Ureter (tissue), 1 donor: ENCODE data around the gene PBLD. TPM values are rescaled to one million over a fixed set of nuclear protein-coding genes. Genes with fewer than 3 reads are reported as not detected.
"Not testable (repeated sequence)": the region's sequence is repeated elsewhere in the genome, so short reads cannot be mapped to it uniquely, and the experiment has no call there.

Experiments
- DNase-seq: peaks from one replicate; pipeline ENCODE4 v3.0.0-alpha.2; 2020; ENCODE audit warnings: low spot score
- total RNA-seq: library from RNA; stranded (reverse); gene quantifications from one replicate; pipeline ENCODE4 v1.2.4, GENCODE V29; 2023
- donor health status: DM: yes; HTN: yes; CAD: no.

The PBLD gene
- total RNA-seq, 1 donor from 2014 or later: 13.9 TPM

DNA sequence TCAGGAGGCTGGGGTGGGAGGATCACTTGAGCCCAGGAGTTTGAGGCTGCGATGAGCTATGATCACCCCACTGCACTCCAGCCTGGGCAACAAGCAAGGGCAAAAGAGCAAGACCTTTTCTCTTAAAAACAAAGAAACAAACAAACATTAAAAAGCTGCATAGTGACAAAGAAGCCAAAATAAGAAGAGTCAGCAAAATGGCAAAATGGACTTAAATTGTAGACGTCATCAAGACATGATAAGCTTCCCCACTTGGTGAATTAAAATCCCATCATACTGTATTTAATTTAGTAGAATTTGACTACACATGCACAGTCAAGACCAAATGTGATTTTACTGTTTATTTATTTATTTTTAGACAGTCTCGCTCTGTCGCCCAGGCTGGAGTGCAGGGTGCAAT, 52.0 kb downstream of the PBLD start:
- DNase-seq: no peak

DNA sequence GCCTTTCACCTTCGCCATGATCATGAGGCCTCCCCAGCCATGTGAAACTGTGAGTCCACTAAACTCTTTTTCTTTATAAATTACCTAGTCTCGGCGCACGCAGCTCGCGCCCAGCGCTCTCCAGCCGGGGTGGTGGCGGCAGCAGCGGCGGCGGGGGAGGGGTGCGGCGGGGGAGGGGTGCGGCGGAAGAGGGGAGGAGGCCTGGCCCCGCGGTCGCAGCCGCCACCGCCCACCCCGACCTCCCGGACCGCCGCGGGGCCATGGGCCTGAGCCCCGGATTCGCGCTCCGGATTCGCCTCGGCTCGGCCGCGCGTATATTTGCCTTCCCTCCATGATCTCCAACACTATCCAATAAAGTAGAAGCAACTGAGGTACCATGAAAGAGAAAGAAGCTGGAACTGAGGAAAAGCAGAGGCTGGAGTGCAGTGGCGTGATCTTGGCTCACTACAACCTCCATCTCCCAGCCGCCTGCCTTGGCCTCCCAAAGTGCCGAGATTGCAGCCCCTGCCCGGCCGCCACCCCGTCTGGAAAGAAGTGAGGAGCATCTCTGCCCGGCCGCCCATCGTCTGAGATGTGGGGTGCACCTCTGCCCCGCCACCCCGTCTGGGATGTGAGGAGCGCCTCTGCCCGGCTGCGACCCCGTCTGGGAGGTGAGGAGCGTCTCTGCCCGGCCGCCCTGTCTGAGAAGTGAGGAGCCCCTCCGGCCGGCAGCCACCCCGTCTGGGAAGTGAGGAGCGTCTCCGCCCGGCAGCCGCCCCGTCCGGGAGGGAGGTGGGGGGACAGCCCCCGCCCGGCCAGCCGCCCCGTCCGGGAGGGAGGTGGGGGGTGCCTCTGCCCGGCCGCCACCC, 53.6 kb downstream of the PBLD start:
- not testable (repeated sequence) for DNase-seq

DNA sequence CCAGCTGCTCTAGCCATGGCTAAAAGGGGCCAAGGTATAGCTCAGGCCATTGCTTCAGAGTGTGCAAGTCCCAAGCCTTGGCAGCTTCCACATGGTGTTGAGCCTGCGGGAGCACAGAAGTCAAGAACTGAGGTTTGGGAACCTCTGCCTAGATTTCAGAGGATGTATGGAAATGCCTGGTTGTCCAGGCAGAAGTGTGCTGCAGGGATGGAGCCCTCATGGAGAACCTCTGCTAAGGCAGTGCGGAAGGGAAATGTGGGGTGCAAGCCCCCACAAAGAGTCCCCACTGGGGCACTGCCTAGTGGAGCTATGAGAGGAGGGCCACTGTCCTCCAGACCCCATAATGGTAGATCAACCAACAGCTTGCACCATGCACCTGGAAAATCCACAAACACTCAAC, 54.9 kb downstream of the PBLD start:
- DNase-seq: not testable (repeated sequence)

DNA sequence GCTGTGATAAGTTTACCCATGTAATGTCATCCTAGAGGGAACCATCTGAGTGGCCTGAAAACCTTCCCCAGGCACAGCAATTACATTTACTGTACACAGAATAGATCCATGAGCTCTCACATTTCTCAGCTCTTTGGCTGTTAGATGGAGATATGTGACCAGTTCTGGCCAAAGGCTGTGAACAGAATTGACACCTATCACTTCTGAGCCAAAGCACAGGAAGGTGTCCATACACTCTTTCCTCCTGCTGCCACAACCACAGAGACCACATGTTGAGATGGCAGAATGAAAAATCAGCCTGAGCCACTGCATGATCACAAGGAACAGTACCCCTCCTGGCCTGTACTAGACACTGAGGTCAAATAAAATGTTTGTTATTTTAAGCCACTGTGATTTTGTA, 56.5 kb downstream of the PBLD start:
- DNase-seq: no peak

DNA sequence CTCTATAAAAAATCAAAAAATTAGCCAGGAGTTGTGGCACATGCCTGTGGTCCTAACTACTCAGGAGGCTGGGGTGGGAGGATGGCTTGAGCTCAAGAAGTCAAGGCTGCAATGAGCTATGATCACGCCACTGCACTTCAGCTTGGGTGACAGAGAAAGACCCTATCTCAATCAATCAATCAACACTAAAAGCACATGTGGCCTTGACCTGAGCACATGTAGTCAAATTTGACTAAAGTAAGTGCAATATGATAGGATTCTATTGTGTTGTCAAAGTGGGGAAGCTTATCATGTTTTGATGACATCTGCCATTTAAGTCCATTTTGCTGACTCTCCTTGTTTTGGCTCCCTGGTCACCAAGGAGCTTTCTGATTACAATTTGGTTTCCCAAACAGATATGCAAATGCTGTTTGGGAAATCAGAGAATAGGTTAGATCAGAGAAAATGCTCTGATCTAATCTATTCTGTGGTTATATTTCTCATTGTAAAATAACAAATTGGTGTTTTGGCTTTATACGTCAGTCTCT, 57.1 kb downstream of the PBLD start:
- DNase-seq: no peak

DNA sequence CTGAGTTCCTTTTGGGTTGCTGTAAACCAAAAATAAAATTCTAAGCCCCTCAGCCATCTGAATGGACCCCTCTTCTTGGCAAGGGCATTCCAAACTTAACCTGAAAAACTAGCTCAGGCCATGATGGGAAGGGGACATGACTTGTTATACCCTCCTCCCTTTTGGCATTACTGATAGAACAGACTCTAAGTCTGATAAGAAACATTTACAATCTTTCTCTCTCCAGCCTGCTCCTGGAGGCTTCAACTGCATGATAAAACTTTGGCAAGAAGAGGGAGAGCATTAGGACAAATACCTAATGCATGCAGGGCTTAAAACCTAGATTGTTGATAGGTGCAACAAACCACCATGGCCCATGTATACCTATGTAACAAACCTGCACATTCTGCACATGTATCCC, 59.9 kb downstream of the PBLD start:
- DNase-seq: no peak

GRCh38 chr10:68271196-68271882, 61.4 kb downstream of the PBLD start:
- no peak for DNase-seq

GRCh38 chr10:68269562-68270290, 63.0 kb downstream of the PBLD start:
- DNase-seq: no peak

- DNase-seq: no peak
Observed at GRCh38 chr10:68261132-68261856, 71.4 kb downstream of the PBLD start.

DNA sequence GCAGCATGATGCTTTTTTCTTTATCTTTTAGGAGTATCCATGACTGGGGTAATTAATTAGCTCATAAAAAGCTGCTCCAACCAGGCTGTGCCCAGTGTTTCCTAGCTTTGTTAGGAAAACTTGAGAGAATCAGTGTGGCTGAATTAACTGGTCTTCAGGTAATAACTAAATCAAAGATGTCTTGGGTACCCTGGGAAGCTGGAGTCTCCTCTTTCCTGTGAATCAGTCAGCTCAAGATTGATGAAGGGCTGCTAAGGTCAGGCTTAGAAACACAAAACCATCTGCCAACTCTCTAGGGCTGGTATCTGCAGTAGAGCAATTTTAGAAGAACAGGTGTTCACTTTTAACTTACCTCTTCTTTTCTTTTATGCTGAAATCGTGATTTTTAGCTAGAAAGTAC, 79.4 kb downstream of the PBLD start:
- no peak for DNase-seq

DNA sequence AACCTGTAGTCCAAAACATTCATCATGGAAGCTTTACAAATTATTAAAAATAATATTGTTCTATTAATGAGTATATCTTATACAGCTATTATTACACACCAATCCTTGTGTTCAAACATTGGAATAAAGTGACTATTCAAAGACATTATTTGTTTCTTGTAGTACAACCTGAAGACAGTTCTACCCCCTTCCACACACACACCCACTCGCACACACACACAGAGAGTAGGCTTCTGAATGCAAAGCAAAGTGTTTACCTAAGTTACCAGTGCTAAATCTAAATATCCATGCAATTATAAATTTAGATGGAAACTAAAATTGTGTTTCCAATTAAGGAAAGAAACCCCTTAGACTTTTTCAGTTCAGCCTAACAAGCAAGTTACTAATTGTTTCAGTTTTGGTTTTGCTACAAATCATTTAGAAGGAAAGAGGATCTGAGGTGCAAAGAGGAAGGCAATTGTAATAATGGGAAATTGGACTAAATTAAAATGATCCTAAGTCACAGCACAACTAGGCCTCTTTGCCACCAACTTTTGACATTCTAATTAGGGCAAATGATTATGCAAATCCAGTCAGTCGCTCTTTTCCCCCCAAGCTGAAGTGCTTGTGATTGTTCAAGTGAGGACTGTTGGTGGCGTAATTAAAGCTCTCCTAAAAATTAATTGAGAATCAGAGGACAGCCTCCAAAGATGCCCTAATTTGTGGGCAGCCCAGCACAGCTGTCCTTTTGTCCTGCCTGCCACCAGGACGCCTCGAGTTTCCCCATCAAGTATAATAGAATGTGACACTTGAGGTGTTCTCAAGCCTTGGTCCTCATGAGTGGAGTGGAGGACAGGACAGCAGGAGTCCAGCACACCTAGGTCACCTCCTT, 80.9 kb downstream of the PBLD start:
- DNase-seq: no peak

- DNase-seq: no peak
Observed at GRCh38 chr10:68251151-68251550, 81.6 kb downstream of the PBLD start.

DNA sequence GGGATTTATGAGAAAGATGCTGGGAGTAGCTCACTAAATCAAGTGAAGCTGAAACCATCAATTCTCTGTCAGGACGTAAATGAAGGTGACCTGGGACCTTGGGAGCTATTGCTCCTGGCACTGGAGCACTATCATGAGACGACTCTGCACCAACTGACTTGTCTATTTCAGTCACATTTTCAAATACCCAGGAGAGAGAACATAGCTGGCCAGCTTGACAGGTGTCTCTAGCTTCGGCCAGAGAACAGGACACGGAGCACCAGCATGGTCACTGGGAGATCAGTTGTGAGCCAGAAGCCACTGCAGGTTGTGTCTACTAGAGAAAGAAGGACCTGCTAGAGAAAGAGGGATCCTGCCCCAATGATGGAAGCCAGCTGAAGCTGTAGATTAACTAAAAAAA, 83.4 kb downstream of the PBLD start:
- DNase-seq: no peak

GRCh38 chr10:68247931-68248330, 84.8 kb downstream of the PBLD start:
- no peak for DNase-seq

DNA sequence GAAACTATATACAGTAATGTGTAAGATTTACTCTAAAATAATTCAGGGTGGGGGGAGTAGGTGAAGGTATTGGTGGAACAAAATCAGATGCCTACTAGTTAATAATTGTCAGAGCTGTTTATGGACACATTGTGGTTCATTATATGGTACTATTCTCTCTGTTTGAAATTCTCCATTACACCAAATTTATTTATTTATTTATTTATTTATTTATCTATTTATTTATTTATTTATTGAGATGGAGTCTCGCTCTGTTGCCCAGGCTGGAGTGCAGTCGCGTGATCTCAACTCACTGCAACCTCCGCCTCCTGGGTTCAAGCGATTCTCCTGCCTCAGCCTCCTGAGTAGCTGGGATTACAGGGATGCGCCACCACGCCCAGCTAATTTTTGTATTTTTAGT, 86.3 kb downstream of the PBLD start:
- DNase-seq: not testable (repeated sequence)

GRCh38 chr10:68242051-68242450, 90.7 kb downstream of the PBLD start:
- no peak for DNase-seq

DNA sequence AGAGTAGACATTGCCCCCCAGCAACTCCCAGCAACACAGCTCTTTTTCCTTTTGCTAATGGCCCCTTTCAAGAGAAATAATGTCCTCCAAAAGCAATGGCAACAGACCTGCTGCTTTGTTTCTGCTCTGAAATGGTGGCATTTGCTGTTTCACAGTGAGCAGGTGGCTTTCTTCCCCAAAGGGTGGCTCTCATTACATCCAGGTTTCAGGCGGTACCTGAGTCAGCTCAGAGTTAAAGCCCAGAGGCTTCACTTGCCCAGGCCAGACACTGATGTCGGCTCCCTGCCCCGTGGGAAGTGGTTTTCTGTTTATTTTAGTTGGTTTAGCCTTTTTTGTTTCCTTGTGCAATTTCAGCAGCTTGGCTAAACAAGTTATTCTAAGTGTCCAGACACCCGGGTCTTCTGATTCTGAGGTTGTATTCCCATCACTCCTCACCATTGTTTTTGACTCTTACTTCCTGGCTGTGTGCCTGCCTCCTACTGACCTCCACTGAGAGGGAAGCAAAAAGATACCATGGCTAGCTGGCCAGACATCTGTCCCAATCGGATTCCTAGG, 93.1 kb downstream of the PBLD start:
- no peak for DNase-seq

DNA sequence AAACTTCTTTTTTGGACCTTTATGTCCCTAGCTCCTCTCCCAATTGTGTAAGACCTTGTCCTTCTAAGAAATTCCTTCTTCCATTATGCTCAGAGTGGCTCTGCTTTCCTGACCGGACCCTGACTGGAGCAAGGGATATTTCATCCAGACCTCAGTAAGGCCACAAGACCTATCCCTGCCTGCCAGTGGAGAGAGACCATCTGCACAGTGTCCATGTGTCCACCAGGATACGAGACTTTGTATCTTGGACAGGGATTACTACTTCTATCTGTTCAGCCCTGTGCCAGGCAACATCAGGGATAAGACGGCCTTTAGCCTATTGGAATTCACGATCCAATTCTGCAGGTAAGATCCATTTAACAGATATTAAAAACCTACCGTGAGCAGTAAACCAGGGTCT, 93.7 kb downstream of the PBLD start:
- DNase-seq: no peak

GRCh38 chr10:68238371-68238770, 94.4 kb downstream of the PBLD start:
- DNase-seq: no peak

DNA sequence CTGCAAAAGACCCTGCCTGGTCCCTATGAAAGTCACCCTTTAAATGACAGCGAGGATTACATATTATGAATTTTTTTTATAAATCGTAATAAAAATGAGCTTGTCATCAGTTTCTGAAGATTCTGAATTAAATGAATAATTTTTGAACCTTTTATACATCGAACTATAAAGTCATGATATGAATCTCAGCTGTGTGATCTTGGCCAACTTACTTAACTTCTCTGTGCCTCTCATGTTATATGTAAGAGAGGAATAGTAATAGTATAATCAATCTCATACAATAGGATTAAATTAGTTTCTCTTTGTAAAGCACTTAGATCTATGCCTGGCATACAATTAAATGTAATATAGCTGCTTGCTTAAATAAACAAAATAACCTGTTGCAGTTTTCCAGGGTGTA, 95.6 kb downstream of the PBLD start:
- no peak for DNase-seq
